Measurements from ENCODE around the gene ATF7. TPM values are rescaled to one million over a fixed set of nuclear protein-coding genes. Genes with fewer than 3 reads are reported as not detected.

The ATF7 gene
- polyA plus RNA-seq, 2 of the 4 experiments (the other 2 are of a cell fraction): 22.9 to 38.9 TPM

- peaks cover 36% of the 10 kb centered on the region for H3K4me1 ChIP-seq
- H3K27ac ChIP-seq: peak overlapping the region; percentile 85 to 86
- no peaks in the 10 kb centered on the region for H3K9me3 ChIP-seq
- ATAC-seq: peak; percentile 51 to 60; a peak in 5 of 6 replicates
- DNase-seq (ENCODE audit: low read depth in 1 of 2, low spot score in 1 of 2): no peak
- H3K4me3 ChIP-seq: peak overlapping the region; percentile 19; the same call in 1 of the 3 replicates
- ChIA-PET POLR2A (interaction anchor here (1.1 to 2.4 kb wide), 3 partner anchors 16 to 116 kb away, joined by 5 to 16 read pairs (median 7); partner anchors contain the start of genes ATF7 and ATP5MC2), CTCF (interaction anchor here (1.1 to 5.7 kb wide), 6 partner anchors 12 to 115 kb away, joined by 3 to 22 read pairs (median 4); partner anchors contain the start of gene ATP5MC2)
- TF ChIP-seq HDAC2 (IDR thresholded peaks at IDR 0.05) (no peak), RNF2 (IDR thresholded peaks at IDR 0.05; ENCODE audit: borderline replicate concordance, low read depth) (no peak), PHF8 (IDR thresholded peaks at IDR 0.05; ENCODE audit: borderline replicate concordance, low read depth) (no peak), CHD4 (IDR thresholded peaks at IDR 0.05; ENCODE audit: borderline replicate concordance) (no peak), ZC3H11A (IDR thresholded peaks at IDR 0.05) (no peak), MAFK (IDR thresholded peaks at IDR 0.05; ENCODE audit: partially characterized antibody) (no peak), JUN (IDR thresholded peaks at IDR 0.05) (no peak), CBX2 (IDR thresholded peaks at IDR 0.05; ENCODE audit: borderline replicate concordance, low read depth) (no peak), EHMT2 (IDR thresholded peaks at IDR 0.05; ENCODE audit: low read depth) (no peak), POLR2AphosphoS2 (conservative IDR thresholded peaks at IDR 0.05; ENCODE audit: low read length) (no peak), RARB (CRISPR knock-in tag; IDR thresholded peaks at IDR 0.05) (no peak), ESRRA (IDR thresholded peaks at IDR 0.05; ENCODE audit: borderline replicate concordance, low read length) (no peak), CHD2 (IDR thresholded peaks at IDR 0.05; ENCODE audit: low read length, partially characterized antibody) (no peak), ZNF302 (CRISPR knock-in tag; IDR thresholded peaks at IDR 0.05) (no peak), NPAS2 (CRISPR knock-in tag; IDR thresholded peaks at IDR 0.05; ENCODE audit: borderline replicate concordance) (no peak), NFE2L2 (conservative IDR thresholded peaks at IDR 0.05; ENCODE audit: low read length) (no peak)
- H3K4me2 ChIP-seq: peak overlapping the region; percentile 68
- 5% methylated on average over 2 of the region's 2 CpGs for WGBS (ENCODE audit: missing lambda C conversion rate)
- no peak for FAIRE-seq
Observed at GRCh38 chr12:53659571-53659981, 33.4 kb upstream of the ATF7 start.

- peak; percentile 25 to 81 for DNase-seq (ENCODE audit: low read depth in 1 of 2, low spot score in 1 of 2)
- Histone ChIP-seq H3K9me3 (no peaks in the 10 kb centered on the region), H3K27ac (peak overlapping the region; percentile 85 to 86), H3K4me2 (peak overlapping the region; percentile 68), H3K4me3 (peak overlapping the region; percentile 19; the same call in 1 of the 3 replicates), H3K4me1 (peaks cover 36% of the 10 kb centered on the region)
- FAIRE-seq: no peak
- WGBS (ENCODE audit: missing lambda C conversion rate): 0% methylated on average over 3 of the region's 3 CpGs
- POLR2A ChIA-PET: interaction anchor here (0.6 to 2.4 kb wide), 6 partner anchors 9 to 116 kb away, joined by 4 to 16 read pairs (median 6); partner anchors contain the start of genes ATF7 and ATP5MC2
- CTCF ChIA-PET: interaction anchor here (0.5 to 5.7 kb wide), 11 partner anchors 11 to 126 kb away, joined by 3 to 22 read pairs (median 4); partner anchors contain the start of gene ATP5MC2
- ATAC-seq: peak; percentile 85 to 92
- TF ChIP-seq REST (IDR thresholded peaks at IDR 0.05): no peak
- TF ChIP-seq CEBPB (IDR thresholded peaks at IDR 0.05): peak in 1 of 2 experiments; percentile 23; a peak in 1 of 4 replicates
Observed at GRCh38 chr12:53659011-53659551, 32.9 kb upstream of the ATF7 start.

- Histone ChIP-seq H3K4me2 (no peak overlapping the region), H3K9me3 (no peaks in the 10 kb centered on the region), H3K27ac (no peak overlapping the region), H3K4me1 (peaks cover 36% of the 10 kb centered on the region), H3K4me3 (no peak overlapping the region)
- POLR2A ChIA-PET: interaction anchor here (0.7 to 0.8 kb wide), 2 partner anchors 10 to 19 kb away, joined by 4 read pairs; partner anchors contain the start of gene ATP5MC2
- CTCF ChIA-PET: interaction anchor here (1.0 to 5.7 kb wide), 3 partner anchors 10 to 113 kb away, joined by 3 to 22 read pairs (median 4); partner anchors contain the start of gene ATP5MC2
- FAIRE-seq (no peak), ATAC-seq (no peak), DNase-seq (ENCODE audit: low read depth in 1 of 2, low spot score in 1 of 2) (no peak)
- 90% methylated on average over 4 of the region's 4 CpGs for WGBS (ENCODE audit: missing lambda C conversion rate)
- TF ChIP-seq CHD2 (IDR thresholded peaks at IDR 0.05; ENCODE audit: low read length, partially characterized antibody): no peak
- no peak for TF ChIP-seq GATA3 (IDR thresholded peaks at IDR 0.05; ENCODE audit: borderline replicate concordance)
- no peak for TF ChIP-seq MAX (IDR thresholded peaks at IDR 0.05)
- TF ChIP-seq ZC3H11A (IDR thresholded peaks at IDR 0.05): no peak
- no peak for TF ChIP-seq FOSL2 (IDR thresholded peaks at IDR 0.05)
- TF ChIP-seq FOSL2 (CRISPR knock-in tag; IDR thresholded peaks at IDR 0.05): no peak
- no peak for TF ChIP-seq ATOH8 (CRISPR knock-in tag; IDR thresholded peaks at IDR 0.05; ENCODE audit: low read depth)
- no peak for TF ChIP-seq TP53 (CRISPR knock-in tag; IDR thresholded peaks at IDR 0.05)
- TF ChIP-seq HOXB13 (CRISPR knock-in tag; IDR thresholded peaks at IDR 0.05; ENCODE audit: low read depth): no peak
- TF ChIP-seq USF2 (IDR thresholded peaks at IDR 0.05): no peak
- TF ChIP-seq CBX8 (IDR thresholded peaks at IDR 0.05): no peak
- TF ChIP-seq CBX2 (IDR thresholded peaks at IDR 0.05; ENCODE audit: borderline replicate concordance, low read depth): no peak
- TF ChIP-seq PHF8 (IDR thresholded peaks at IDR 0.05; ENCODE audit: borderline replicate concordance, low read depth): no peak
Observed at GRCh38 chr12:53657041-53657440, 30.9 kb upstream of the ATF7 start.
